ENCODE results near the gene IVD. TPM values are rescaled to one million over a fixed set of nuclear protein-coding genes. Genes with fewer than 3 reads are reported as not detected.
A peak's percentile ranks its signal among the peaks of the same experiment; 100 is the strongest.

The IVD gene
- total and polyA plus RNA-seq, 2 donors from 2014 or later = 76.9 to 83.0 TPM

- FAIRE-seq = no peak
- intact Hi-C loops (cut with DNase I) = no loop called here
- Histone ChIP-seq H3K4me1 (ENCODE audit: control insufficient read depth in 2 of 3, insufficient read depth in 2 of 3, low read depth in 1 of 3, low read length in 3 of 3) (peaks cover 0 to 9% (median 0%) of the 10 kb centered on the region in 3 donors), H3K9ac (ENCODE audit: low read length in 3 of 3) (no peak overlapping the region), H3K27ac (ENCODE audit: low read depth in 2 of 2, low read length in 2 of 2) (no peak overlapping the region), H3K4me3 (ENCODE audit: low read length in 3 of 3) (no peak overlapping the region), H3K36me3 (ENCODE audit: control insufficient read depth in 2 of 3, insufficient read depth in 3 of 3, low read length in 3 of 3) (no peaks in the 10 kb centered on the region), H3K27me3 (ENCODE audit: control insufficient read depth, insufficient read depth, low read length) (no peaks in the 10 kb centered on the region), H3K9me3 (ENCODE audit: control insufficient read depth in 2 of 3, insufficient read depth in 1 of 3, low read length in 3 of 3) (no peaks in the 10 kb centered on the region)
- TF ChIP-seq CTCF (IDR thresholded peaks at IDR 0.05; ENCODE audit: borderline replicate concordance, extremely low read depth, insufficient read depth) = no peak
- no peak for DNase-seq
Observed at GRCh38 chr15:40361640-40362039, 44.0 kb upstream of the IVD start.

DNA sequence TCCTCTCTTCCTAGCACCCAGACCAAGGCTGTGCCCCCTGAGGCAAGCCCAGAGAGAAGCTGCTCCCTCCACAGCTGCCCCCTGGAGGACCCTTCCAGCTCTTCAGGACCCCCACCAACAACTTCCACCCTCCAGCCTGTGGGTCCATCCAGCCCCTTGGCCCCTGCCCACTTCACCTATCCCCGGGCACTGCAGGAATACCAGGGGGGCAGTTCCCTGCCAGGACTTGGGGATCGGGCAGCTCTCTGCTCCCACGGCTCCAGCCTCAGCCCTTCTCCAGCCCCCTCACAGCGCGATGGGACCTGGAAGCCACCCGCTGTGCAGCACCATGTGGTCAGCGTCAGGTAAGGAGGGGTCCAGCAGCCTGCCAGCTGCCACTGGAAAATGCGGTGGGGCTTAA, 42.0 kb upstream of the IVD start:
- Histone ChIP-seq H3K27me3 (ENCODE audit: control insufficient read depth, insufficient read depth, low read length) (no peaks in the 10 kb centered on the region), H3K9ac (ENCODE audit: low read length in 3 of 3) (no peak overlapping the region), H3K4me3 (ENCODE audit: low read length in 3 of 3) (no peak overlapping the region), H3K27ac (ENCODE audit: low read depth in 2 of 2, low read length in 2 of 2) (no peak overlapping the region), H3K9me3 (ENCODE audit: control insufficient read depth in 2 of 3, insufficient read depth in 1 of 3, low read length in 3 of 3) (no peaks in the 10 kb centered on the region), H3K36me3 (ENCODE audit: control insufficient read depth in 2 of 3, insufficient read depth in 3 of 3, low read length in 3 of 3) (no peaks in the 10 kb centered on the region), H3K4me1 (ENCODE audit: control insufficient read depth in 2 of 3, insufficient read depth in 2 of 3, low read depth in 1 of 3, low read length in 3 of 3) (peaks cover 0 to 7% (median 0%) of the 10 kb centered on the region in 3 donors)
- FAIRE-seq = no peak
- DNase-seq = peak in 2 of 5 donors; percentile 28 to 58
- intact Hi-C loops (cut with DNase I) = no loop called here
- no peak for TF ChIP-seq CTCF (IDR thresholded peaks at IDR 0.05; ENCODE audit: borderline replicate concordance, extremely low read depth, insufficient read depth)

DNA sequence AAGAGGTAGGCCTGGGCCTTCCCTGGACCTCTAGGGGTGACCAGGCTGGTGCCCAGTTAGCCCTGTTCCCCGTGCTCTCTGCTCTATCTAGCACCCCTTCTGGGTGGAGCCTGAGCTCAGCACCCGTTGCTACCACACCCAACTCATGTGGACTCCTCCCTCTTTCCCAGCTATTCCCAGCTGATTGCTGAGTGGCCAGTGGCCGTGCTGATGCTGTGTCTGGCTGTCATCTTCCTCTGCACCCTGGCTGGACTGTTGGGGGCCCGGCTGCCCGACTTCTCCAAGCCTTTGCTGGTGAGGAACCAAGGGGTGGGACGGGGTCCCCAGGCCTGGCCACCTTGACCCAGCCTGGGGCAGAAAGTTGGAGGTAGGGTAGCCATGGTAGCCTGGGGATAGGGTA, 41.3 kb upstream of the IVD start:
- TF ChIP-seq CTCF (IDR thresholded peaks at IDR 0.05; ENCODE audit: borderline replicate concordance, extremely low read depth, insufficient read depth) = no peak
- Histone ChIP-seq H3K9me3 (ENCODE audit: control insufficient read depth in 2 of 3, insufficient read depth in 1 of 3, low read length in 3 of 3) (no peaks in the 10 kb centered on the region), H3K27me3 (ENCODE audit: control insufficient read depth, insufficient read depth, low read length) (no peaks in the 10 kb centered on the region), H3K4me3 (ENCODE audit: low read length in 3 of 3) (no peak overlapping the region), H3K36me3 (ENCODE audit: control insufficient read depth in 2 of 3, insufficient read depth in 3 of 3, low read length in 3 of 3) (no peaks in the 10 kb centered on the region), H3K4me1 (ENCODE audit: control insufficient read depth in 2 of 3, insufficient read depth in 2 of 3, low read depth in 1 of 3, low read length in 3 of 3) (peaks cover 0 to 4% (median 0%) of the 10 kb centered on the region in 3 donors), H3K9ac (ENCODE audit: low read length in 3 of 3) (no peak overlapping the region), H3K27ac (ENCODE audit: low read depth in 2 of 2, low read length in 2 of 2) (no peak overlapping the region)
- intact Hi-C loops (cut with DNase I) = no loop called here
- FAIRE-seq (no peak), DNase-seq (no peak)

- Histone ChIP-seq H3K9ac (ENCODE audit: low read length in 3 of 3) (no peak overlapping the region), H3K36me3 (ENCODE audit: control insufficient read depth in 2 of 3, insufficient read depth in 3 of 3, low read length in 3 of 3) (no peaks in the 10 kb centered on the region), H3K27me3 (ENCODE audit: control insufficient read depth, insufficient read depth, low read length) (no peaks in the 10 kb centered on the region), H3K4me1 (ENCODE audit: control insufficient read depth in 2 of 3, insufficient read depth in 2 of 3, low read depth in 1 of 3, low read length in 3 of 3) (peaks cover 0 to 4% (median 0%) of the 10 kb centered on the region in 3 donors), H3K9me3 (ENCODE audit: control insufficient read depth in 2 of 3, insufficient read depth in 1 of 3, low read length in 3 of 3) (no peaks in the 10 kb centered on the region), H3K4me3 (ENCODE audit: low read length in 3 of 3) (no peak overlapping the region), H3K27ac (ENCODE audit: low read depth in 2 of 2, low read length in 2 of 2) (no peak overlapping the region)
- intact Hi-C loops (cut with DNase I) = no loop called here
- FAIRE-seq (no peak), DNase-seq (no peak)
- TF ChIP-seq CTCF (IDR thresholded peaks at IDR 0.05; ENCODE audit: borderline replicate concordance, extremely low read depth, insufficient read depth) = no peak
Observed at GRCh38 chr15:40365016-40365415, 40.6 kb upstream of the IVD start.
